CD4-positive, alpha-beta T cell (primary cell): ENCODE results near the gene HS6ST2. TPM values are rescaled to one million over a fixed set of nuclear protein-coding genes. Genes with fewer than 3 reads are reported as not detected.

Experiments used
- ATAC-seq: fragments of 200-7000 bp; cut with Tn5 transposase; one replicate; pipeline ENCODE4 v1.10.0; 2022; ENCODE audit warnings: mild to moderate bottlenecking; ENCODE audit not compliant: poor library complexity
- CTCF ChIA-PET: fragments of 350-600 bp; sonication (Branson Sonifier 250); formaldehyde crosslinking; loops from one replicate; lab custom pipeline; 2021; ENCODE audit warnings: antibody characterized with exemption, inconsistent platforms; lab: Charles Lee
- POLR2A ChIA-PET: fragments of 350-600 bp; sonication (Branson Sonifier 250); formaldehyde crosslinking; loops from one replicate; lab custom pipeline; 2021; ENCODE audit warnings: antibody characterized with exemption, inconsistent platforms; lab: Charles Lee
- DNase-seq, 14 experiments: peaks; one replicate each; pipeline ENCODE4 v3.0.0-alpha.2; 2013 to 2020; ENCODE audit warnings: mixed read lengths in 2 of 14
- H3K27ac ChIP-seq, 2 donors: one replicate each; pipeline versions ENCODE4 v1.5.1 to v1.7.0; 2013; ENCODE audit warnings: low read length in 2 of 2, low read depth in 1 of 2, mild to moderate bottlenecking in 1 of 2
- H3K27me3 ChIP-seq, 2 experiments: 1 replicate in 1 of 2; 2 replicates in 1 of 2; pipeline versions ENCODE4 v1.6.1 to v1.7.0; 2013; ENCODE audit warnings: low read length in 2 of 2, control low read depth in 1 of 2, mild to moderate bottlenecking in 1 of 2, moderate library complexity in 1 of 2; ENCODE audit not compliant: insufficient read depth in 2 of 2, control insufficient read depth in 1 of 2
- H3K36me3 ChIP-seq: one replicate; pipeline ENCODE4 v1.6.1; 2013; ENCODE audit warnings: low read length, control low read depth; ENCODE audit not compliant: insufficient read depth
- H3K4me1 ChIP-seq: one replicate; pipeline ENCODE4 v1.6.1; 2013; ENCODE audit warnings: low read length, control low read depth; ENCODE audit not compliant: insufficient read depth
- H3K4me3 ChIP-seq: one replicate; pipeline ENCODE4 v1.5.1; 2013; ENCODE audit warnings: mild to moderate bottlenecking, low read length, moderate library complexity
- H3K9me3 ChIP-seq, 2 experiments: 1 replicate in 1 of 2; 2 replicates in 1 of 2; pipeline versions ENCODE4 v1.6.1 to v1.7.0; 2013; ENCODE audit warnings: low read length in 2 of 2, mild to moderate bottlenecking in 2 of 2, control low read depth in 1 of 2, moderate library complexity in 1 of 2; ENCODE audit not compliant: control insufficient read depth in 1 of 2, insufficient read depth in 1 of 2
- H3K27ac Mint-ChIP-seq: one replicate; pipeline ENCODE4 v1.8.0; 2020; ENCODE audit warnings: mixed read lengths
- H3K27me3 Mint-ChIP-seq: one replicate; pipeline ENCODE4 v1.8.0; 2021; ENCODE audit warnings: mixed read lengths
- H3K36me3 Mint-ChIP-seq: one replicate; pipeline ENCODE4 v1.8.0; 2021; ENCODE audit warnings: low read depth, mixed read lengths
- H3K4me1 Mint-ChIP-seq: one replicate; pipeline ENCODE4 v1.8.0; 2021; ENCODE audit warnings: low read depth, mixed read lengths
- H3K4me3 Mint-ChIP-seq: one replicate; pipeline ENCODE4 v1.8.0; 2020; ENCODE audit warnings: mild to moderate bottlenecking, mixed read lengths
- H3K9me3 Mint-ChIP-seq: one replicate; pipeline ENCODE4 v1.8.0; 2020; ENCODE audit warnings: mixed read lengths
- intact Hi-C, 2 experiments: fragments of 100-400 bp; cut with DNase I in 1 of 2; cut with micrococcal nuclease in 1 of 2; formaldehyde crosslinking; loops; one replicate each; pipeline versions ENCODE4 v1.15.1 to v1.9.0; 2023 to 2025; cut with DNase I, micrococcal nuclease
- total RNA-seq, 174 experiments: library from RNA in 2 of 174; stranded (reverse) in 2 of 174; gene quantifications; one replicate each; pipeline ENCODE4 v1.2.3 and lab custom pipeline; 2021 to 2026
- TF ChIP-seq, protein P1 (sequence below): fragments of 200-600 bp; IDR thresholded peaks from one replicate; pipeline ENCODE4 v1.8.0; 2022; ENCODE audit warnings: antibody characterized with exemption, mild to moderate bottlenecking

The HS6ST2 gene
- total RNA-seq, 2 experiments from 2014 or later, result not detected

DNA sequence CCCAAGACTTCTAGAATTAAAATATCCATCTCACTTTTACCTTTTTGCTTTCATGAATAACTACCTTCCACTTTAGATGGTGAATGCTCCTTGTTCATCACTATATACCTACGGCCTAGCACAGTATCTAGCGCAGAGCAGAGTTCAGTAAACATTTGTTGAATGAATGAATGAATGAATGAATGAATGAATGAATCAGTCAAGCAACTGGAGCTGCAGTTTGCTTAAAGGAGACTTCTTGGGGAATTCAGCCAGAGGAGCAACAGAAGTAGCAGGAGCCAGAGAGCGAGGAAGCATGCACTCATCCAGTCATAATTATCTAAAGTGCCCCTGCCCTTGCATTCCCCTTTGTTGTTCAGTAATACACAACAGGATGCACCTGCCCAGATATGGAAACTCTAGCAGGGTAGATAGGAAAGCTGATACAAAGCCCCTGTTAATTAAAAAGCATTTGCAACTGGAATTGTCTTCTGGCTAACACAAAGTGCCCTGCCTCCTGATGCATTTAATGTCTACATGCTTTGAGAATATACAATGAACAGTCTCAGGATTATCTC, 366.6 kb downstream of the HS6ST2 start:
- Histone ChIP-seq H3K4me3 (no peak overlapping the region), H3K4me1 (no peaks in the 10 kb centered on the region), H3K36me3 (no peaks in the 10 kb centered on the region), H3K9me3 (no peaks in the 10 kb centered on the region), H3K27me3 (no peaks in the 10 kb centered on the region), H3K27ac (no peak overlapping the region)
- intact Hi-C loops, result loop anchor here (5.0 kb wide), 1 partner anchor 299 kb away; no protein-coding TSS in a partner anchor
- H3K27me3 Mint-ChIP-seq, result no peaks in the 10 kb centered on the region
- TF ChIP-seq, protein P1, sequence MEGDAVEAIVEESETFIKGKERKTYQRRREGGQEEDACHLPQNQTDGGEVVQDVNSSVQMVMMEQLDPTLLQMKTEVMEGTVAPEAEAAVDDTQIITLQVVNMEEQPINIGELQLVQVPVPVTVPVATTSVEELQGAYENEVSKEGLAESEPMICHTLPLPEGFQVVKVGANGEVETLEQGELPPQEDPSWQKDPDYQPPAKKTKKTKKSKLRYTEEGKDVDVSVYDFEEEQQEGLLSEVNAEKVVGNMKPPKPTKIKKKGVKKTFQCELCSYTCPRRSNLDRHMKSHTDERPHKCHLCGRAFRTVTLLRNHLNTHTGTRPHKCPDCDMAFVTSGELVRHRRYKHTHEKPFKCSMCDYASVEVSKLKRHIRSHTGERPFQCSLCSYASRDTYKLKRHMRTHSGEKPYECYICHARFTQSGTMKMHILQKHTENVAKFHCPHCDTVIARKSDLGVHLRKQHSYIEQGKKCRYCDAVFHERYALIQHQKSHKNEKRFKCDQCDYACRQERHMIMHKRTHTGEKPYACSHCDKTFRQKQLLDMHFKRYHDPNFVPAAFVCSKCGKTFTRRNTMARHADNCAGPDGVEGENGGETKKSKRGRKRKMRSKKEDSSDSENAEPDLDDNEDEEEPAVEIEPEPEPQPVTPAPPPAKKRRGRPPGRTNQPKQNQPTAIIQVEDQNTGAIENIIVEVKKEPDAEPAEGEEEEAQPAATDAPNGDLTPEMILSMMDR, result no peak
- no peaks in the 10 kb centered on the region for H3K9me3 Mint-ChIP-seq
- DNase-seq (no peak), ATAC-seq (no peak)
- H3K4me3 Mint-ChIP-seq, result no peak overlapping the region
- ChIA-PET POLR2A (no interaction called here), CTCF (interaction anchor here (1.0 kb wide), 1 partner anchor 750 kb away, joined by 3 read pairs; no protein-coding TSS in a partner anchor)
- no peaks in the 10 kb centered on the region for H3K36me3 Mint-ChIP-seq
- no peak overlapping the region for H3K27ac Mint-ChIP-seq
- H3K4me1 Mint-ChIP-seq, result no peaks in the 10 kb centered on the region

DNA sequence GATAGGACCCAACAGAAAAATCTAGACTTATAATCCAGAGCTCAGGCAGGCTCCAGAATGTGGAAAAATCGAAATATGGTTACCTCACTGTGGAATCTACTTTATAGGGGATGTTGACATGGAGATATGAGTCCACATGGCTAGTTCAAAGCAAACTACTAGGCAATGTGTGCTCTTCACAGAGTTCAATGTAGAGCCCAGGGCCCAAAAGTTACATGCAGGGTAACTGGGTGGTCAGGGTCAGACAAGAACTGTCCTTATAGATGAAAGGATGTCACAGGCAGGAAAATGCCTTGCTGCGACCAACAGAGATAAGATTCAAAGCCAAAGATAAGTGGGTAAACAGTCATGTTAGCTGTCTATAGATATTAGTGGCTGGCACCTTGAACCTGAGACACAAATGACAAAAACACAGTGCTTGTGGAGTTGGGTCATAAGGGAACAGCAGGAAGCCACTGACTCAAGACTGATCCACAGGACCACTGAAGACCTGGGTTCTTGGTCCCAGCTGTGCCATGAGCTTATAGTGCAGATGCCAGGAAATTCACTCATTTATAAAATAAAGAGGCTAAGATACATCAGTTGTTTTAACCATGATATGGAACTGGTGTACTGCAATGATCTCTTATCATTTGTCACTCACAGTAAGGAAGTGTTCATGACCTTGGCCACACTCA, 367.9 kb downstream of the HS6ST2 start:
- H3K4me3 Mint-ChIP-seq, result no peak overlapping the region
- no peaks in the 10 kb centered on the region for H3K27me3 Mint-ChIP-seq
- no peak overlapping the region for H3K27ac ChIP-seq
- no peaks in the 10 kb centered on the region for H3K36me3 ChIP-seq
- no peaks in the 10 kb centered on the region for H3K4me1 ChIP-seq
- TF ChIP-seq, protein P1, result no peak
- no peaks in the 10 kb centered on the region for H3K4me1 Mint-ChIP-seq
- H3K27me3 ChIP-seq, result no peaks in the 10 kb centered on the region
- no peak for DNase-seq
- no peak for ATAC-seq
- intact Hi-C loops, result loop anchor here (5.0 kb wide), 1 partner anchor 298 kb away; no protein-coding TSS in a partner anchor
- no peaks in the 10 kb centered on the region for H3K36me3 Mint-ChIP-seq
- no peaks in the 10 kb centered on the region for H3K9me3 ChIP-seq
- ChIA-PET CTCF (no interaction called here), POLR2A (no interaction called here)
- no peak overlapping the region for H3K4me3 ChIP-seq
- no peak overlapping the region for H3K27ac Mint-ChIP-seq
- no peaks in the 10 kb centered on the region for H3K9me3 Mint-ChIP-seq

DNA sequence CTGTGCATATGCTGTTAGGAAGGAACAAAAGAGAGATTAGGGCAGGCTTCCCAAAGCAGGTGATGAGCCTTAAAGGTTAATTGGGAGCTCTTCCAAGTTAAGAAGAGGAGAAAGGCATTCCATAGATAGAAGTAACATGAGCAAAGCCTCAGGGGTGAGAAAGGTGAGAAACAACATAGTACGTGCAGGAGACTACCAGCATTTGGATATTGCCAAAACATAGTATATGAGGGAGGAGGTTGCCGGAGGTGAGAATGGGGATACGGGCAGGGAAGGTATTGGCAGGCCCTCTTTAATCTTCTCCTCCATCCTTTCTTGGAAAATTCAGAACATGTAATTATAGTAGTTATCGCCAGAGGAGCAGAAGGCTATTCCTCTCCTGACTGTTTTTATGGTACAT, 373.5 kb downstream of the HS6ST2 start:
- Histone ChIP-seq H3K27me3 (peaks cover 0 to 5% of the 10 kb centered on the region in 2 experiments), H3K27ac (no peak overlapping the region), H3K36me3 (no peaks in the 10 kb centered on the region), H3K9me3 (no peaks in the 10 kb centered on the region), H3K4me1 (no peaks in the 10 kb centered on the region), H3K4me3 (no peak overlapping the region)
- no peaks in the 10 kb centered on the region for H3K4me1 Mint-ChIP-seq
- no peaks in the 10 kb centered on the region for H3K27me3 Mint-ChIP-seq
- ATAC-seq, result no peak
- ChIA-PET CTCF (no interaction called here), POLR2A (no interaction called here)
- intact Hi-C loops, result no loop called here
- DNase-seq, result no peak
- H3K36me3 Mint-ChIP-seq, result no peaks in the 10 kb centered on the region
- no peak overlapping the region for H3K27ac Mint-ChIP-seq
- no peaks in the 10 kb centered on the region for H3K9me3 Mint-ChIP-seq
- TF ChIP-seq, protein P1, result no peak
- H3K4me3 Mint-ChIP-seq, result no peak overlapping the region
